ENCODE data around the gene CDC37. TPM values are rescaled to one million over a fixed set of nuclear protein-coding genes. Genes with fewer than 3 reads are reported as not detected.

The CDC37 gene
- total and polyA plus RNA-seq, 2 donors, result 130 to 313 TPM

- DNase-seq (ENCODE audit: low read depth in 6 of 9, low spot score in 9 of 9), result no peak
- no peaks in the 10 kb centered on the region for H3K9me3 ChIP-seq (ENCODE audit: control insufficient read depth in 2 of 2, insufficient read depth in 1 of 2, low read length in 1 of 2)
- peaks cover 0 to 16% of the 10 kb centered on the region in 2 donors for H3K4me1 ChIP-seq (ENCODE audit: control insufficient read depth in 2 of 2, insufficient read depth in 2 of 2, low read length in 2 of 2)
- no peak overlapping the region for H3K27ac ChIP-seq (ENCODE audit: low read depth in 1 of 2, low read length in 1 of 2)
- no peaks in the 10 kb centered on the region for H3K36me3 ChIP-seq (ENCODE audit: control insufficient read depth in 2 of 2, insufficient read depth in 2 of 2, low read length in 1 of 2)
- peaks cover 43 to 74% of the 10 kb centered on the region in 2 donors for H3K27me3 ChIP-seq (ENCODE audit: control insufficient read depth in 2 of 2, insufficient read depth in 1 of 2, low read length in 1 of 2)
- 96% methylated on average over 2 of the region's 2 CpGs for WGBS
- H3K4me3 ChIP-seq (ENCODE audit: low read length in 2 of 2), result no peak overlapping the region
Observed at GRCh38 chr19:10432736-10433130, 29.4 kb upstream of the CDC37 start.

GRCh38 chr19:10431943-10432735 lies 28.8 kb upstream of the CDC37 start:
- DNase-seq (ENCODE audit: low read depth in 6 of 9, low spot score in 9 of 9), result peak in 1 of 9 donors; percentile 42
- Histone ChIP-seq H3K36me3 (ENCODE audit: control insufficient read depth in 2 of 2, insufficient read depth in 2 of 2, low read length in 1 of 2) (no peaks in the 10 kb centered on the region), H3K27ac (ENCODE audit: low read depth in 1 of 2, low read length in 1 of 2) (peak overlapping the region in 1 of 2 donors; percentile 25), H3K4me1 (ENCODE audit: control insufficient read depth in 2 of 2, insufficient read depth in 2 of 2, low read length in 2 of 2) (peaks cover 0 to 16% of the 10 kb centered on the region in 2 donors), H3K4me3 (ENCODE audit: low read length in 2 of 2) (peak overlapping the region in 1 of 2 donors; percentile 40), H3K27me3 (ENCODE audit: control insufficient read depth in 2 of 2, insufficient read depth in 1 of 2, low read length in 1 of 2) (peaks cover 43 to 80% of the 10 kb centered on the region in 2 donors), H3K9me3 (ENCODE audit: control insufficient read depth in 2 of 2, insufficient read depth in 1 of 2, low read length in 1 of 2) (no peaks in the 10 kb centered on the region)
- 4% methylated on average over 61 of the region's 64 CpGs for WGBS

- no peaks in the 10 kb centered on the region for H3K9me3 ChIP-seq (ENCODE audit: control insufficient read depth in 2 of 2, insufficient read depth in 1 of 2, low read length in 1 of 2)
- no peak for DNase-seq (ENCODE audit: low read depth in 6 of 9, low spot score in 9 of 9)
- H3K27ac ChIP-seq (ENCODE audit: low read depth in 1 of 2, low read length in 1 of 2), result no peak overlapping the region
- 15% methylated on average over 25 of the region's 25 CpGs for WGBS
- peaks cover 43 to 87% of the 10 kb centered on the region in 2 donors for H3K27me3 ChIP-seq (ENCODE audit: control insufficient read depth in 2 of 2, insufficient read depth in 1 of 2, low read length in 1 of 2)
- peak overlapping the region in 1 of 2 donors; percentile 40 for H3K4me3 ChIP-seq (ENCODE audit: low read length in 2 of 2)
- H3K4me1 ChIP-seq (ENCODE audit: control insufficient read depth in 2 of 2, insufficient read depth in 2 of 2, low read length in 2 of 2), result peaks cover 0 to 16% of the 10 kb centered on the region in 2 donors
- H3K36me3 ChIP-seq (ENCODE audit: control insufficient read depth in 2 of 2, insufficient read depth in 2 of 2, low read length in 1 of 2), result no peaks in the 10 kb centered on the region
Observed at GRCh38 chr19:10431254-10431942, 28.1 kb upstream of the CDC37 start.

- no peak overlapping the region for H3K27ac ChIP-seq (ENCODE audit: low read depth in 1 of 2, low read length in 1 of 2)
- H3K36me3 ChIP-seq (ENCODE audit: control insufficient read depth in 2 of 2, insufficient read depth in 2 of 2, low read length in 1 of 2), result no peaks in the 10 kb centered on the region
- H3K9me3 ChIP-seq (ENCODE audit: control insufficient read depth in 2 of 2, insufficient read depth in 1 of 2, low read length in 1 of 2), result no peaks in the 10 kb centered on the region
- no peak for DNase-seq (ENCODE audit: low read depth in 6 of 9, low spot score in 9 of 9)
- WGBS, result 8% methylated on average over 75 of the region's 75 CpGs
- H3K4me1 ChIP-seq (ENCODE audit: control insufficient read depth in 2 of 2, insufficient read depth in 2 of 2, low read length in 2 of 2), result peaks cover 0 to 18% of the 10 kb centered on the region in 2 donors
- H3K27me3 ChIP-seq (ENCODE audit: control insufficient read depth in 2 of 2, insufficient read depth in 1 of 2, low read length in 1 of 2), result peaks cover 47 to 91% of the 10 kb centered on the region in 2 donors
- peak overlapping the region in 1 of 2 donors; percentile 17 for H3K4me3 ChIP-seq (ENCODE audit: low read length in 2 of 2)
Observed at GRCh38 chr19:10430505-10431253, 27.3 kb upstream of the CDC37 start.

- Histone ChIP-seq H3K4me3 (ENCODE audit: low read length in 2 of 2) (no peak overlapping the region), H3K36me3 (ENCODE audit: control insufficient read depth in 2 of 2, insufficient read depth in 2 of 2, low read length in 1 of 2) (no peaks in the 10 kb centered on the region), H3K27ac (ENCODE audit: low read depth in 1 of 2, low read length in 1 of 2) (no peak overlapping the region), H3K4me1 (ENCODE audit: control insufficient read depth in 2 of 2, insufficient read depth in 2 of 2, low read length in 2 of 2) (peaks cover 9 to 34% of the 10 kb centered on the region in 2 donors), H3K27me3 (ENCODE audit: control insufficient read depth in 2 of 2, insufficient read depth in 1 of 2, low read length in 1 of 2) (peaks cover 54 to 98% of the 10 kb centered on the region in 2 donors), H3K9me3 (ENCODE audit: control insufficient read depth in 2 of 2, insufficient read depth in 1 of 2, low read length in 1 of 2) (peaks cover 0 to 8% of the 10 kb centered on the region in 2 donors)
- DNase-seq (ENCODE audit: low read depth in 6 of 9, low spot score in 9 of 9), result no peak
- WGBS, result 72% methylated on average over 5 of the region's 5 CpGs
Observed at GRCh38 chr19:10428996-10429381, 25.6 kb upstream of the CDC37 start.

- peaks cover 55 to 98% of the 10 kb centered on the region in 2 donors for H3K27me3 ChIP-seq (ENCODE audit: control insufficient read depth in 2 of 2, insufficient read depth in 1 of 2, low read length in 1 of 2)
Observed at GRCh38 chr19:10427169-10427568, 23.8 kb upstream of the CDC37 start.

GRCh38 chr19:10424011-10424637 lies 20.8 kb upstream of the CDC37 start:
- H3K4me3 ChIP-seq (ENCODE audit: low read length in 2 of 2), result peak overlapping the region in 1 of 2 donors; percentile 40
- DNase-seq (ENCODE audit: low read depth in 6 of 9, low spot score in 9 of 9), result peak in 2 of 9 donors; percentile 69 to 74
- peaks cover 12 to 53% of the 10 kb centered on the region in 2 donors for H3K4me1 ChIP-seq (ENCODE audit: control insufficient read depth in 2 of 2, insufficient read depth in 2 of 2, low read length in 2 of 2)
- peaks cover 56 to 99% of the 10 kb centered on the region in 2 donors for H3K27me3 ChIP-seq (ENCODE audit: control insufficient read depth in 2 of 2, insufficient read depth in 1 of 2, low read length in 1 of 2)
- no peaks in the 10 kb centered on the region for H3K36me3 ChIP-seq (ENCODE audit: control insufficient read depth in 2 of 2, insufficient read depth in 2 of 2, low read length in 1 of 2)
- H3K27ac ChIP-seq (ENCODE audit: low read depth in 1 of 2, low read length in 1 of 2), result no peak overlapping the region
- H3K9me3 ChIP-seq (ENCODE audit: control insufficient read depth in 2 of 2, insufficient read depth in 1 of 2, low read length in 1 of 2), result peaks cover 0 to 22% of the 10 kb centered on the region in 2 donors
- 1% methylated on average over 38 of the region's 38 CpGs for WGBS

More at GRCh38 chr19:10427169-10427568, 23.8 kb upstream of the CDC37 start:
- Histone ChIP-seq H3K9me3 (ENCODE audit: control insufficient read depth in 2 of 2, insufficient read depth in 1 of 2, low read length in 1 of 2) (peaks cover 0 to 10% of the 10 kb centered on the region in 2 donors), H3K36me3 (ENCODE audit: control insufficient read depth in 2 of 2, insufficient read depth in 2 of 2, low read length in 1 of 2) (no peaks in the 10 kb centered on the region), H3K27ac (ENCODE audit: low read depth in 1 of 2, low read length in 1 of 2) (no peak overlapping the region), H3K4me1 (ENCODE audit: control insufficient read depth in 2 of 2, insufficient read depth in 2 of 2, low read length in 2 of 2) (peaks cover 9 to 41% of the 10 kb centered on the region in 2 donors), H3K4me3 (ENCODE audit: low read length in 2 of 2) (no peak overlapping the region)
- WGBS, result 95% methylated on average over 6 of the region's 6 CpGs
- DNase-seq (ENCODE audit: low read depth in 6 of 9, low spot score in 9 of 9), result no peak

- 94% methylated on average over 3 of the region's 3 CpGs for WGBS
- peaks cover 17 to 62% of the 10 kb centered on the region in 2 donors for H3K4me1 ChIP-seq (ENCODE audit: control insufficient read depth in 2 of 2, insufficient read depth in 2 of 2, low read length in 2 of 2)
- H3K27ac ChIP-seq (ENCODE audit: low read depth in 1 of 2, low read length in 1 of 2), result no peak overlapping the region
- H3K27me3 ChIP-seq (ENCODE audit: control insufficient read depth in 2 of 2, insufficient read depth in 1 of 2, low read length in 1 of 2), result peaks cover 67 to 99% of the 10 kb centered on the region in 2 donors
- DNase-seq (ENCODE audit: low read depth in 6 of 9, low spot score in 9 of 9), result no peak
- H3K4me3 ChIP-seq (ENCODE audit: low read length in 2 of 2), result no peak overlapping the region
- no peaks in the 10 kb centered on the region for H3K36me3 ChIP-seq (ENCODE audit: control insufficient read depth in 2 of 2, insufficient read depth in 2 of 2, low read length in 1 of 2)
- peaks cover 0 to 26% of the 10 kb centered on the region in 2 donors for H3K9me3 ChIP-seq (ENCODE audit: control insufficient read depth in 2 of 2, insufficient read depth in 1 of 2, low read length in 1 of 2)
Observed at GRCh38 chr19:10422846-10423245, 19.5 kb upstream of the CDC37 start.

All from thymus (tissue), 11 donors.